Smooth muscle cell (in vitro differentiated cells): Measurements from ENCODE around the gene RAP2B. TPM values are rescaled to one million over a fixed set of nuclear protein-coding genes. Genes with fewer than 3 reads are reported as not detected.
A peak's percentile ranks its signal among the peaks of the same experiment; 100 is the strongest.
"Not testable (repeated sequence)": the region's sequence is repeated elsewhere in the genome, so short reads cannot be mapped to it uniquely, and the experiment has no call there.

Experiments used
- DNase-seq: peaks from one replicate; lab custom pipeline; 2025; ENCODE audit not compliant: unreplicated experiment; lab: John Stamatoyannopoulos, UW
- H2AFZ ChIP-seq: fragments of 200-600 bp; sonication (generic); 2 replicates; pipeline ENCODE4 v1.6.0; 2016; ENCODE audit warnings: antibody characterized with exemption, low read depth, mild to moderate bottlenecking
- H3F3A ChIP-seq: fragments of 200-600 bp; sonication (generic); 2 replicates; pipeline ENCODE4 v1.6.0; 2017; ENCODE audit warnings: antibody characterized with exemption, low read depth
- H3K27ac ChIP-seq: fragments of 200-600 bp; sonication (generic); 2 replicates; pipeline ENCODE4 v1.5.1; 2016; ENCODE audit warnings: low read depth, mild to moderate bottlenecking
- H3K27me3 ChIP-seq: fragments of 200-600 bp; sonication (generic); 2 replicates; pipeline ENCODE4 v1.6.1; 2016; ENCODE audit warnings: low read depth, mild to moderate bottlenecking
- H3K36me3 ChIP-seq: fragments of 200-600 bp; sonication (generic); 2 replicates; pipeline ENCODE4 v1.5.1; 2016; ENCODE audit warnings: low read depth
- H3K4me1 ChIP-seq: fragments of 200-600 bp; sonication (generic); 2 replicates; pipeline ENCODE4 v1.5.1; 2016; ENCODE audit warnings: low read depth
- H3K4me2 ChIP-seq: fragments of 200-600 bp; sonication (generic); 2 replicates; pipeline ENCODE4 v1.6.0; 2016; ENCODE audit warnings: mild to moderate bottlenecking
- H3K4me3 ChIP-seq: fragments of 200-600 bp; sonication (generic); 2 replicates; pipeline ENCODE4 v1.5.1; 2016; ENCODE audit warnings: mild to moderate bottlenecking
- H3K79me2 ChIP-seq: fragments of 200-600 bp; sonication (generic); 2 replicates; pipeline ENCODE4 v1.6.0; 2016; ENCODE audit warnings: low read depth, mild to moderate bottlenecking
- H3K9ac ChIP-seq: fragments of 200-600 bp; sonication (generic); 2 replicates; pipeline ENCODE4 v1.6.0; 2016; ENCODE audit warnings: low read depth
- H3K9me3 ChIP-seq: fragments of 200-600 bp; sonication (generic); replicated peaks from 2 replicates; pipeline ENCODE4 v1.5.1; 2016; ENCODE audit warnings: low read depth
- H4K20me1 ChIP-seq: fragments of 200-600 bp; sonication (generic); 2 replicates; pipeline ENCODE4 v1.6.0; 2016; ENCODE audit warnings: low read depth
- WGBS: methylation state at CpG from one replicate; pipeline ENCODE4 v1.1.7; 2016; ENCODE audit warnings: low lambda C conversion rate; 5-methylcytosine and 5-hydroxymethylcytosine counted together
- polyA plus RNA-seq: library from polyadenylated mRNA; unstranded; fragments of >200 nt; fragmentation: Nextera tagmentation; extraction: Ambion mirVana; gene quantifications from 2 replicates; pipeline ENCODE4 v1.2.1, GENCODE V29; 2016
- total RNA-seq: library from RNA; depleted of rRNA; stranded (reverse); fragments of >200 nt; gene quantifications from 2 replicates; pipeline ENCODE4 v1.2.3, GENCODE V29; 2014
- TF ChIP-seq, protein P1 (sequence below): fragments of 200-600 bp; sonication (generic); IDR thresholded peaks from 2 replicates; pipeline ENCODE4 v1.5.1; 2017; ENCODE audit warnings: borderline replicate concordance, mild to moderate bottlenecking, antibody characterized with exemption; ENCODE audit not compliant: insufficient read depth, poor library complexity, severe bottlenecking

RAP2B gene
- total RNA-seq (29.0 and 29.2 TPM in 2 replicates), polyA plus RNA-seq (10.7 and 21.7 TPM in 2 replicates)

DNA sequence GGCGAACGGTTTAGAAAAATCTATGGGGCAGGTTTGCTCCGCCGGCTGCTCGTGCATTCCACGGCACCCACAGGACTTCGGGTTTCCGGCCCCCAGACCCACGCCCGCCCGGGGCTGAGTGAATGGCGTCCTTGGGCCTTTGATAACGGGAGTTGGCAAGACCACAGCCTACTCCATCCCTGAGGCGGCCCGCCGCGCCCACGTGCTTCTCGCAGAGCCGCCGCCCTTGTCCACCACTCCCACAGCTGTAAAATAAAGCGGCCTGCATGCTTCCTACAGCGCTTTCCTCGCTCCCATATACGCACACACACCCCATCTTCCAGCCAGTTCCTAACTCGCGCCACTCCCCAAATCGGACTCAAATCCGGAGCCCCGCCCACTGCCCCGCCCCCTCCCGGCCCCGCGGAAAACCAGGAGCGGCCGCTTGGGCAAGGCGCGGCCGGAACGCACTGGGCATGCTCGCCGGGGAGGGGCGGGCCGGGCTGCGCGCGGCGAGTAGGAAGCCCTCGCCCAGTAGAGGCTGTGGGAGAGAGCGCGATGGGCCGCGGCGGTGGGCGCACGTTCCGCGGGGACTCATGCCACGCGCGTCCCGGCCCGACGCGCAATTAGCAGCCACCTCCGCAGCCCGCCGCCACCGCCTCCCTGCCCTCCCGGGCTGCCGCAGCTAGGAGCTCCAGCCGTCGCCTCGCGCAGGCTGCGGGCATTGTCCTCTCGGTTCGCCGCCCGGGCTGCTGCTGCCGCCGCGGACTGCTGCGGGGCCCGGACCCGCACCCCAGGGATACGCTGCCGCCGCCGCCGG, at the start of gene RAP2B:
Gene RAP2B (plus strand): TSS at position 513 of the 799 bp plus-strand sequence. CDS start 468 bp downstream, outside the sequence.
- peaks cover 23% of the 10 kb centered on the region for H3K4me1 ChIP-seq
- H3K79me2 ChIP-seq: peaks cover 48% of the 10 kb centered on the region
- peaks cover 47% of the 10 kb centered on the region for H4K20me1 ChIP-seq
- peak within 1 kb of the TSS; percentile 98 for H3K4me3 ChIP-seq
- H3K4me2 ChIP-seq: peak within 1 kb of the TSS; percentile 94
- peak within 1 kb of the TSS; percentile 91 for H3K9ac ChIP-seq
- no peaks in the 10 kb centered on the region for H3K27me3 ChIP-seq
- WGBS: 2% methylated on average over 38 of the region's 91 CpGs
- TF ChIP-seq, protein P1, sequence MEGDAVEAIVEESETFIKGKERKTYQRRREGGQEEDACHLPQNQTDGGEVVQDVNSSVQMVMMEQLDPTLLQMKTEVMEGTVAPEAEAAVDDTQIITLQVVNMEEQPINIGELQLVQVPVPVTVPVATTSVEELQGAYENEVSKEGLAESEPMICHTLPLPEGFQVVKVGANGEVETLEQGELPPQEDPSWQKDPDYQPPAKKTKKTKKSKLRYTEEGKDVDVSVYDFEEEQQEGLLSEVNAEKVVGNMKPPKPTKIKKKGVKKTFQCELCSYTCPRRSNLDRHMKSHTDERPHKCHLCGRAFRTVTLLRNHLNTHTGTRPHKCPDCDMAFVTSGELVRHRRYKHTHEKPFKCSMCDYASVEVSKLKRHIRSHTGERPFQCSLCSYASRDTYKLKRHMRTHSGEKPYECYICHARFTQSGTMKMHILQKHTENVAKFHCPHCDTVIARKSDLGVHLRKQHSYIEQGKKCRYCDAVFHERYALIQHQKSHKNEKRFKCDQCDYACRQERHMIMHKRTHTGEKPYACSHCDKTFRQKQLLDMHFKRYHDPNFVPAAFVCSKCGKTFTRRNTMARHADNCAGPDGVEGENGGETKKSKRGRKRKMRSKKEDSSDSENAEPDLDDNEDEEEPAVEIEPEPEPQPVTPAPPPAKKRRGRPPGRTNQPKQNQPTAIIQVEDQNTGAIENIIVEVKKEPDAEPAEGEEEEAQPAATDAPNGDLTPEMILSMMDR: no peak
- H3K36me3 ChIP-seq: no peaks in the 10 kb centered on the region
- no peaks in the 10 kb centered on the region for H3F3A ChIP-seq
- H3K9me3 ChIP-seq: no peaks in the 10 kb centered on the region
- peak; percentile 95 for DNase-seq
- H3K27ac ChIP-seq: peak within 1 kb of the TSS; percentile 97
- peak within 1 kb of the TSS; percentile 81 for H2AFZ ChIP-seq

DNA sequence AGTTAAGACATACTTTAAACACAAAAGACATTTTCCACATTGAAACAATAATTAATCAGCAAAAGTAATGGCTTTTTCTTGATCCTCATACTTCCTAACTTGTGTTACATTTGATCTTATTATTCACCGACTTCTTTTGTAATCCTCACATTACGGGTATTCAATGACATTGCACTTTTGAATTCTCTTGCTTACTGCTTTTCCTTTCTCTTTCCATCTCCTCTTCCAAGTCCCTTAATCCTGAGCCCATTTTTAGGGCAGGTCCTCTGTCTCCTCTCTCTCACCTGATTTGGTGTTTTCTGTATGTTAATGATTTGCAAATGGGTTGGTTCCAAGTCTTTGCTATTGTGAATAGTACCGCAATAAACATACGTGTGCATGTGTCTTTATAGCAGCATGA, 48.5 kb upstream of the RAP2B start:
- Histone ChIP-seq H3K9me3 (no peaks in the 10 kb centered on the region), H3K4me3 (no peak overlapping the region), H3K27ac (no peak overlapping the region), H3K79me2 (no peaks in the 10 kb centered on the region), H3K4me2 (no peak overlapping the region), H3K27me3 (no peaks in the 10 kb centered on the region), H3K9ac (no peak overlapping the region), H3K36me3 (no peaks in the 10 kb centered on the region), H4K20me1 (no peaks in the 10 kb centered on the region), H3F3A (no peaks in the 10 kb centered on the region), H3K4me1 (no peaks in the 10 kb centered on the region), H2AFZ (no peak overlapping the region)
- WGBS: 95% methylated on average over 4 of the region's 4 CpGs
- TF ChIP-seq, protein P1: no peak
- no peak for DNase-seq

DNA sequence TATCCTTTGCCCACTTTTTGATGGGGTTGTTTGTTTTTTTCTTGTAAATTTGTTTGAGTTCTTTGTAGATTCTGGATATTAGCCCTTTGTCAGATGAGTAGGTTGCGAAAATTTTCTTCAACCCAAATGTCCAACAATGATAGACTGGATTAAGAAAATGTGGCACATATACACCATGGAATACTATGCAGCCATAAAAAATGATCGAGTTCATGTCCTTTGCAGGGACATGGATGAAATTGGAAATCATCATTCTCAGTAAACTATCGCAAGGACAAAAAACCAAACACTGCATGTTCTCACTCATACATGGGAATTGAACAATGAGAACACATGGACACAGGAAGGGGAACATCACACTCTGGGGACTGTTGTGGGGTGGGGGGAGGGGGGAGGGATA, 47.8 kb upstream of the RAP2B start:
- H2AFZ ChIP-seq, DNase-seq, H3K79me2 ChIP-seq, H4K20me1 ChIP-seq, H3K4me3 ChIP-seq, H3F3A ChIP-seq, H3K4me1 ChIP-seq, H3K9me3 ChIP-seq, H3K36me3 ChIP-seq, H3K27ac ChIP-seq, H3K27me3 ChIP-seq, H3K4me2 ChIP-seq, H3K9ac ChIP-seq: not testable (repeated sequence)
- WGBS: 91% methylated on average over 3 of the region's 3 CpGs

DNA sequence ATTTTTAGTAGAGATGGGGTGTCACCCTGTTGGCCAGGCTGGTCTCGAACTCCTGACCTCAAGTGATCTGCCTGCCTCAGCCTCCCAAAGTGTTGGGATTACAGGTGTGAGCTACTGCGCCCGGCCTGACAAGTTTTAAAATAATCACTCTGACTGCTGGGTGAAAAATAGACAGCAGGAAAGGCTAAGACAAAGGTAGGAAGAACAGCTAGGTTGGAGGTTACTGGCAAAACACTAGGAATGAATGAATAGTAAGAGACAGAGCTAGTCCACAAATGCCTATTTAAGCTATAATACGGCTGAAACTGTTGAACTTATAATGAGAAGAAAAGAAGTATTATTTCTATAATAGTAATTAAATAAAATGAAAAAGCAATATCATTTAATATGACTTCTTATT, 46.7 kb upstream of the RAP2B start:
- Histone ChIP-seq H3K9me3 (no peaks in the 10 kb centered on the region), H4K20me1 (no peaks in the 10 kb centered on the region), H3K4me1 (no peaks in the 10 kb centered on the region), H3F3A (no peaks in the 10 kb centered on the region), H3K79me2 (no peaks in the 10 kb centered on the region), H3K9ac (no peak overlapping the region), H2AFZ (no peak overlapping the region), H3K27me3 (no peaks in the 10 kb centered on the region), H3K4me2 (no peak overlapping the region), H3K36me3 (no peaks in the 10 kb centered on the region), H3K27ac (no peak overlapping the region), H3K4me3 (no peak overlapping the region)
- DNase-seq: no peak
- TF ChIP-seq, protein P1: no peak
- 95% methylated on average over 4 of the region's 4 CpGs for WGBS
